GM19035 (cell line): Measurements from ENCODE around the gene FAM217A.

Source experiments
- ATAC-seq: cut with Tn5 transposase; IDR thresholded peaks from one replicate; pipeline ENCODE4 v1.9.1; 2021; ENCODE audit not compliant: unreplicated experiment

FAM217A gene

DNA sequence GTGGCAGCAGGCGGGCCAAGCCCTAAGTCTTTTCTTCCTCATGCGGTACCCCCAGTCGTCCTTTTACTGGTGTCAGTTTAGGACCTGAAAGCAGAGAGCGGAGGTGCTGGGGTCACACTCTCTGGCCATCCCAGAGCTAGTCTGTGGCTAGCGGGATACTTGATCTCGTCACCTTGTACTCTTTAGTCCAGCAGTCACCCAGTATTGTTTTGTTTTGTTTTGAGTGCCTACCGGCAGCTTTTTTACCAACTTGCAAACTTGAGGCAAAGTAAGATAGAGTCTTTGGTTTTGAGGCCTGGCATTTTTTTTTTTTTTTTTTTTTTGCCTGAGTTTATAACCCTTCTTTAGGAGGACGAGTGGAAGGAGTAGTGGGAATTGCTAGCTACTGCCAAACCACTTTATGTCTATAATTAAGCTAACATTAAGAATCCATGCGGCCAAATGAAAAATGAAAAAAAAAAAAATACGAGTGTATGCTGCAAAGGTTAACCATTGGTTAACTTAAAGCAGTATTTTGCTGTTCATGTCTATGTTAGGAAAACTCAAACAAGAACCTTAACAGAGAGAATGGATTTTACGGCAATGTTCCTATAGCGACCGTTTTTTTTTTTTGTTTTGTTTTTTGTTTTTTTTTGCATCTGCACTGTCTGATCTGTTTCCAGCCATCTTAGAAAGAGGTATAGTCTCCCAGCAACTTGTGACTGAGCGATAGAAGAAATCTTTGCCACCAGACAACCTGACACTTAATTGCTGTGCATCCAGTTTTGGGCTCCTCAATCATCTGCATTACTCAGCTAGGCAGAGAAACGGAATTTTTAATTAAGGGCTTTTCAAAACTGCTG, 56.9 kb downstream of the FAM217A start:
- ATAC-seq: peak; percentile 4

DNA sequence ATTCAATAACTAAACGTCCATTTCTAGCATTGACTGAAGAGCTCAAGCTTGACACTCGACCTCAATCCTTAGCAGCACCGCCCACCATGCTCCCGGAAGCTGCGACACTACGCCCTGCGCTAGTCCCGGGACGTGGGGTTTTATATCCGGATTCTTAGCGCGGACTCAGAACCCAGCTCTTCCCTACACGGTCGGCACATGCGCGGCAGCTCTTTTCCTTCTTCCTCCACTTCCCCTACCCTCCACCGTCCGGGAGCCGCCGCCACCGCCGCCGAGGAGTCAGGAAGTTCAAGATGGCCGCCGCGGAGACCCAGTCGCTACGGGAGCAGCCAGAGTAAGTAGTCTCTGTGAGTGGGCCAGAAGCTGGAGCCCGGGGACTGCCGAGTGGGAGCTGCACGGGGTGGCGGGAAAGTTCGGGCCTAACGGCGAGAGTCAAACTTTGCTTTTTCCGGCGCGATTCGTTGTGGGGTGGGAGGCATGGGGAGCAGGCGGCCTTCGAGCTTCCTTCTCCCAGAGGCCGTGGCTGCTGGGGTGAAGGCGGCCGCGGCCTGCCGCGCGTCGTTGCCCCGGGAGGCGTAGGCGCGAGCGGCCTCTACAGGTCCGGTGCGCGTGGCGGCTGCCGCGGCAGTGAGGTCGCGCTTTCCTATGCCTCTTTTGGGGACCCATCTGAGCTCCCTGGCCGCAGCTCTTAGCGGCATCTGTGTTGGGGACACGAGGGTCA, 57.6 kb downstream of the FAM217A start:
- ATAC-seq: peak; percentile 66

- ATAC-seq: peak; percentile 1
Observed at GRCh38 chr6:4020822-4021132, 58.2 kb downstream of the FAM217A start.

GRCh38 chr6:4018924-4019236, 60.1 kb downstream of the FAM217A start:
- no peak for ATAC-seq
